SK-N-SH (cell line): ENCODE results near the gene SINHCAF. TPM values are rescaled to one million over a fixed set of nuclear protein-coding genes. Genes with fewer than 3 reads are reported as not detected.

Experiments used
- CTCF ChIA-PET: fragments of 300-600, 350-600 bp; formaldehyde crosslinking; extraction: SDS; loops from one replicate; lab custom pipeline; 2021; lab: Yijun Ruan, JAX
- POLR2A ChIA-PET: fragments of 350-600 bp; sonication (Branson Sonifier 250); formaldehyde crosslinking; extraction: SDS; loops from one replicate; lab custom pipeline; 2020; ENCODE audit warnings: antibody characterized with exemption, inconsistent platforms; lab: Yijun Ruan, JAX
- DNase-seq: peaks from one replicate; pipeline ENCODE4 v3.0.0; 2012
- H2AFZ ChIP-seq: fragments of 200-600 bp; sonication (generic); 2 replicates; pipeline ENCODE4 v1.8.1; 2016; ENCODE audit warnings: antibody characterized with exemption, mild to moderate bottlenecking, low read depth
- H3F3A ChIP-seq: fragments of 200-600 bp; sonication (generic); replicated peaks from 2 replicates; pipeline ENCODE3; 2016; ENCODE audit warnings: antibody characterized with exemption, mild to moderate bottlenecking; ENCODE audit not compliant: insufficient read depth
- H3K27ac ChIP-seq, 2 experiments: fragments of 200-500 bp in 1 of 2; fragments of 200-600 bp in 1 of 2; sonication (Bioruptor generic) in 1 of 2; sonication (generic), shearing (Covaris generic) in 1 of 2; 2 replicates each; pipeline versions ENCODE4 v1.5.1 to v1.6.1; 2014 to 2016; ENCODE audit warnings: low read depth in 2 of 2, inconsistent platforms in 1 of 2, low read length in 1 of 2, mild to moderate bottlenecking in 1 of 2, mixed read lengths in 1 of 2
- H3K27me3 ChIP-seq: fragments of 200-600 bp; sonication (generic), shearing (Covaris generic); 2 replicates; pipeline ENCODE4 v1.6.1; 2016; ENCODE audit warnings: mixed run types; ENCODE audit not compliant: insufficient read depth
- H3K36me3 ChIP-seq, 2 experiments: fragments of 200-500 bp in 1 of 2; fragments of 200-600 bp in 1 of 2; sonication (Bioruptor generic) in 1 of 2; sonication (generic) in 1 of 2; replicated peaks in 1 of 2; 2 replicates each; pipeline versions ENCODE3 to v1.5.1; 2014 to 2016; ENCODE audit warnings: low read length in 1 of 2, mild to moderate bottlenecking in 1 of 2; ENCODE audit not compliant: insufficient read depth in 2 of 2, control insufficient read depth in 1 of 2
- H3K4me1 ChIP-seq, 2 experiments: fragments of 200-500 bp in 1 of 2; fragments of 200-600 bp in 1 of 2; sonication (Bioruptor generic) in 1 of 2; sonication (generic), shearing (Covaris generic) in 1 of 2; 2 replicates each; pipeline versions ENCODE4 v1.5.1 to v1.6.1; 2014 to 2016; ENCODE audit warnings: low read depth in 1 of 2, low read length in 1 of 2, mixed run types in 1 of 2; ENCODE audit not compliant: insufficient read depth in 2 of 2, control insufficient read depth in 1 of 2
- H3K4me2 ChIP-seq: fragments of 200-600 bp; sonication (generic), shearing (Covaris generic); 2 replicates; pipeline ENCODE4 v1.6.1; 2017; ENCODE audit warnings: mixed run types
- H3K4me3 ChIP-seq, 2 experiments: fragments of 200-500 bp in 1 of 2; fragments of 200-600 bp in 1 of 2; sonication (Bioruptor generic) in 1 of 2; sonication (generic), shearing (Covaris generic) in 1 of 2; 2 replicates each; pipeline versions ENCODE4 v1.5.1 to v1.8.1; 2014 to 2016; ENCODE audit warnings: low read depth in 2 of 2, inconsistent platforms in 1 of 2, low read length in 1 of 2, mild to moderate bottlenecking in 1 of 2, mixed read lengths in 1 of 2, moderate library complexity in 1 of 2
- H3K79me2 ChIP-seq: fragments of 200-600 bp; sonication (generic); 2 replicates; pipeline ENCODE4 v1.8.1; 2017; ENCODE audit warnings: mild to moderate bottlenecking; ENCODE audit not compliant: insufficient read depth
- H3K9ac ChIP-seq: fragments of 200-600 bp; sonication (generic); 2 replicates; pipeline ENCODE4 v1.6.1; 2017; ENCODE audit warnings: mixed run types
- H3K9me2 ChIP-seq: fragments of 200-600 bp; sonication (generic); 2 replicates; pipeline ENCODE4 v1.6.1; 2017; ENCODE audit warnings: mixed run types
- H3K9me3 ChIP-seq: fragments of 200-600 bp; sonication (generic); 2 replicates; pipeline ENCODE4 v1.6.1; 2017; ENCODE audit warnings: mixed run types, mild to moderate bottlenecking, moderate library complexity
- H4K20me1 ChIP-seq: fragments of 200-600 bp; sonication (generic); 2 replicates; pipeline ENCODE4 v1.6.1; 2017; ENCODE audit warnings: mild to moderate bottlenecking, mixed run types; ENCODE audit not compliant: insufficient read depth
- CHD2 ChIP-seq: fragments of 150-350 bp; IDR thresholded peaks from 2 replicates; pipeline ENCODE4 v1.6.1; 2018; ENCODE audit warnings: low read length; ENCODE audit not compliant: partially characterized antibody
- ELF1 ChIP-seq: IDR thresholded peaks from 2 replicates; pipeline ENCODE4 v1.4.0; 2012
- EZH2phosphoT487 ChIP-seq: fragments of 200-600 bp; sonication (generic); IDR thresholded peaks from 2 replicates; pipeline ENCODE4 v1.6.1; 2017; ENCODE audit warnings: low read depth, mixed run types, mild to moderate bottlenecking, antibody characterized with exemption, moderate library complexity, borderline replicate concordance
- FOXJ3 ChIP-seq: sonication (generic); formaldehyde crosslinking; IDR thresholded peaks from 2 replicates; pipeline ENCODE4 v1.5.1; 2020; ENCODE audit warnings: mild to moderate bottlenecking, missing genetic modification reagents
- GABPA ChIP-seq: IDR thresholded peaks from 2 replicates; pipeline ENCODE4 v1.4.0; 2012; ENCODE audit warnings: low read depth, mild to moderate bottlenecking
- JUND ChIP-seq: IDR thresholded peaks from 2 replicates; pipeline ENCODE4 v1.4.0; 2012
- MEF2A ChIP-seq: IDR thresholded peaks from 2 replicates; pipeline ENCODE4 v1.4.0; 2012; ENCODE audit warnings: low read depth, borderline replicate concordance
- MXI1 ChIP-seq: IDR thresholded peaks from 2 replicates; pipeline ENCODE4 v1.6.1; 2012; ENCODE audit warnings: mild to moderate bottlenecking, low read depth, low read length, improper control_type of control experiment
- NFIC ChIP-seq: IDR thresholded peaks from 2 replicates; pipeline ENCODE4 v1.4.0; 2012; ENCODE audit warnings: borderline replicate concordance
- RAD21 ChIP-seq: IDR thresholded peaks from 2 replicates; pipeline ENCODE4 v1.6.1; 2012; ENCODE audit warnings: mild to moderate bottlenecking, low read length
- TEAD4 ChIP-seq: IDR thresholded peaks from 2 replicates; pipeline ENCODE4 v1.4.0; 2012; ENCODE audit warnings: mild to moderate bottlenecking, borderline replicate concordance; ENCODE audit not compliant: insufficient read depth
- YY1 ChIP-seq: IDR thresholded peaks from 2 replicates; pipeline ENCODE4 v1.4.0; 2012; ENCODE audit warnings: low read depth, mild to moderate bottlenecking
- WGBS: methylation state at CpG from one replicate; pipeline ENCODE4 v1.1.6; 2017; ENCODE audit warnings: low lambda C conversion rate; 5-methylcytosine and 5-hydroxymethylcytosine counted together
- polyA plus RNA-seq, 3 experiments: library from polyadenylated mRNA; depleted of rRNA; stranded (reverse); fragments of >200 nt; gene quantifications; 2 replicates each; pipeline ENCODE4 v1.2.3, GENCODE V29; 2012
- TF ChIP-seq, protein P1 (sequence below): fragments of 150-350 bp; IDR thresholded peaks from 2 replicates; pipeline ENCODE4 v1.6.1; 2017; ENCODE audit warnings: antibody characterized with exemption, low read length, low read depth, borderline replicate concordance
- TF ChIP-seq, protein P2 (sequence below): IDR thresholded peaks from 2 replicates; pipeline ENCODE4 v1.6.1; 2012; ENCODE audit warnings: mild to moderate bottlenecking, low read depth, low read length, moderate library complexity
- TF ChIP-seq, protein P3 (sequence below): fragments of 150-350 bp; IDR thresholded peaks from 2 replicates; pipeline ENCODE4 v1.6.1; 2016; ENCODE audit warnings: mild to moderate bottlenecking, low read depth, low read length
- TF ChIP-seq, protein P4 (sequence below): IDR thresholded peaks from 2 replicates; pipeline ENCODE4 v1.4.0; 2012; ENCODE audit warnings: low read depth
- TF ChIP-seq, protein P5 (sequence below): IDR thresholded peaks from 2 replicates; pipeline ENCODE4 v1.4.0; 2012; ENCODE audit warnings: low read depth, borderline replicate concordance

The SINHCAF gene
- polyA plus RNA-seq, 1 of the 3 experiments (the other 2 are of a cell fraction): 22.2 TPM

DNA sequence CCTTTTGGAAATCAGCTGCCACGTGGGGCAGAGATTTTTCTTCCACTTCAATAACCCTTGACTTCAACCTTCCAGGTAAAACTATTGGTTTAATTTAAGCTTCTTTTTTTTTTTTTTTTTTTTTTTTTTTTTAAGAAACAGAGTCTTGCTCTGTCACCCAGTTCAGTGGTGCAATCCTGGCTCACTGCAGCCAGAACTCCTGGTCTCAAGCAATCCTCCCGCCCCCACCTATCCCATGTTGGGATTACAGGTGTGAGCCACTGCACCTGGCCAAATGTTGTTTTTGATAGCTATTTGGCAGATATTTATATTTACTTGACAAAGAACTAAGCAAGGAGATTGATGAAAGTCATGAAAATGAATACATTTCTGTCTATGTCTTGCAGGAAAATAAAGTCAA is 65.1 kb downstream of the SINHCAF start:
- Histone ChIP-seq H4K20me1 (no peaks in the 10 kb centered on the region), H3K36me3 (no peaks in the 10 kb centered on the region), H3K27me3 (no peaks in the 10 kb centered on the region), H3K79me2 (no peaks in the 10 kb centered on the region), H3K4me1 (no peaks in the 10 kb centered on the region), H2AFZ (no peak overlapping the region), H3K4me2 (no peak overlapping the region), H3K27ac (no peak overlapping the region), H3K4me3 (no peak overlapping the region), H3K9me3 (no peaks in the 10 kb centered on the region), H3K9me2 (no peaks in the 10 kb centered on the region), H3F3A (peaks cover 3% of the 10 kb centered on the region), H3K9ac (no peak overlapping the region)
- TF ChIP-seq, protein P1, sequence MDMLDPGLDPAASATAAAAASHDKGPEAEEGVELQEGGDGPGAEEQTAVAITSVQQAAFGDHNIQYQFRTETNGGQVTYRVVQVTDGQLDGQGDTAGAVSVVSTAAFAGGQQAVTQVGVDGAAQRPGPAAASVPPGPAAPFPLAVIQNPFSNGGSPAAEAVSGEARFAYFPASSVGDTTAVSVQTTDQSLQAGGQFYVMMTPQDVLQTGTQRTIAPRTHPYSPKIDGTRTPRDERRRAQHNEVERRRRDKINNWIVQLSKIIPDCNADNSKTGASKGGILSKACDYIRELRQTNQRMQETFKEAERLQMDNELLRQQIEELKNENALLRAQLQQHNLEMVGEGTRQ: no peak
- TF ChIP-seq GABPA (no peak), MEF2A (no peak), YY1 (no peak), TEAD4 (no peak), FOXJ3 (CRISPR knock-in tag) (no peak), EZH2phosphoT487 (no peak), RAD21 (no peak), ELF1 (no peak), CHD2 (no peak), NFIC (no peak), JUND (no peak), MXI1 (no peak)
- TF ChIP-seq, protein P2, sequence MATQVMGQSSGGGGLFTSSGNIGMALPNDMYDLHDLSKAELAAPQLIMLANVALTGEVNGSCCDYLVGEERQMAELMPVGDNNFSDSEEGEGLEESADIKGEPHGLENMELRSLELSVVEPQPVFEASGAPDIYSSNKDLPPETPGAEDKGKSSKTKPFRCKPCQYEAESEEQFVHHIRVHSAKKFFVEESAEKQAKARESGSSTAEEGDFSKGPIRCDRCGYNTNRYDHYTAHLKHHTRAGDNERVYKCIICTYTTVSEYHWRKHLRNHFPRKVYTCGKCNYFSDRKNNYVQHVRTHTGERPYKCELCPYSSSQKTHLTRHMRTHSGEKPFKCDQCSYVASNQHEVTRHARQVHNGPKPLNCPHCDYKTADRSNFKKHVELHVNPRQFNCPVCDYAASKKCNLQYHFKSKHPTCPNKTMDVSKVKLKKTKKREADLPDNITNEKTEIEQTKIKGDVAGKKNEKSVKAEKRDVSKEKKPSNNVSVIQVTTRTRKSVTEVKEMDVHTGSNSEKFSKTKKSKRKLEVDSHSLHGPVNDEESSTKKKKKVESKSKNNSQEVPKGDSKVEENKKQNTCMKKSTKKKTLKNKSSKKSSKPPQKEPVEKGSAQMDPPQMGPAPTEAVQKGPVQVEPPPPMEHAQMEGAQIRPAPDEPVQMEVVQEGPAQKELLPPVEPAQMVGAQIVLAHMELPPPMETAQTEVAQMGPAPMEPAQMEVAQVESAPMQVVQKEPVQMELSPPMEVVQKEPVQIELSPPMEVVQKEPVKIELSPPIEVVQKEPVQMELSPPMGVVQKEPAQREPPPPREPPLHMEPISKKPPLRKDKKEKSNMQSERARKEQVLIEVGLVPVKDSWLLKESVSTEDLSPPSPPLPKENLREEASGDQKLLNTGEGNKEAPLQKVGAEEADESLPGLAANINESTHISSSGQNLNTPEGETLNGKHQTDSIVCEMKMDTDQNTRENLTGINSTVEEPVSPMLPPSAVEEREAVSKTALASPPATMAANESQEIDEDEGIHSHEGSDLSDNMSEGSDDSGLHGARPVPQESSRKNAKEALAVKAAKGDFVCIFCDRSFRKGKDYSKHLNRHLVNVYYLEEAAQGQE: no peak
- TF ChIP-seq, protein P3, sequence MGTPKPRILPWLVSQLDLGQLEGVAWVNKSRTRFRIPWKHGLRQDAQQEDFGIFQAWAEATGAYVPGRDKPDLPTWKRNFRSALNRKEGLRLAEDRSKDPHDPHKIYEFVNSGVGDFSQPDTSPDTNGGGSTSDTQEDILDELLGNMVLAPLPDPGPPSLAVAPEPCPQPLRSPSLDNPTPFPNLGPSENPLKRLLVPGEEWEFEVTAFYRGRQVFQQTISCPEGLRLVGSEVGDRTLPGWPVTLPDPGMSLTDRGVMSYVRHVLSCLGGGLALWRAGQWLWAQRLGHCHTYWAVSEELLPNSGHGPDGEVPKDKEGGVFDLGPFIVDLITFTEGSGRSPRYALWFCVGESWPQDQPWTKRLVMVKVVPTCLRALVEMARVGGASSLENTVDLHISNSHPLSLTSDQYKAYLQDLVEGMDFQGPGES: no peak
- TF ChIP-seq, protein P4, sequence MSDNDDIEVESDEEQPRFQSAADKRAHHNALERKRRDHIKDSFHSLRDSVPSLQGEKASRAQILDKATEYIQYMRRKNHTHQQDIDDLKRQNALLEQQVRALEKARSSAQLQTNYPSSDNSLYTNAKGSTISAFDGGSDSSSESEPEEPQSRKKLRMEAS: no peak
- TF ChIP-seq, protein P5, sequence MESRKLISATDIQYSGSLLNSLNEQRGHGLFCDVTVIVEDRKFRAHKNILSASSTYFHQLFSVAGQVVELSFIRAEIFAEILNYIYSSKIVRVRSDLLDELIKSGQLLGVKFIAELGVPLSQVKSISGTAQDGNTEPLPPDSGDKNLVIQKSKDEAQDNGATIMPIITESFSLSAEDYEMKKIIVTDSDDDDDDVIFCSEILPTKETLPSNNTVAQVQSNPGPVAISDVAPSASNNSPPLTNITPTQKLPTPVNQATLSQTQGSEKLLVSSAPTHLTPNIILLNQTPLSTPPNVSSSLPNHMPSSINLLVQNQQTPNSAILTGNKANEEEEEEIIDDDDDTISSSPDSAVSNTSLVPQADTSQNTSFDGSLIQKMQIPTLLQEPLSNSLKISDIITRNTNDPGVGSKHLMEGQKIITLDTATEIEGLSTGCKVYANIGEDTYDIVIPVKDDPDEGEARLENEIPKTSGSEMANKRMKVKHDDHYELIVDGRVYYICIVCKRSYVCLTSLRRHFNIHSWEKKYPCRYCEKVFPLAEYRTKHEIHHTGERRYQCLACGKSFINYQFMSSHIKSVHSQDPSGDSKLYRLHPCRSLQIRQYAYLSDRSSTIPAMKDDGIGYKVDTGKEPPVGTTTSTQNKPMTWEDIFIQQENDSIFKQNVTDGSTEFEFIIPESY: no peak
- DNase-seq: no peak
- CTCF ChIA-PET: interaction anchor here (1.4 to 11.8 kb wide), 3 partner anchors 8 to 12 kb away, joined by 3 to 100 read pairs (median 14); no protein-coding TSS in a partner anchor
- POLR2A ChIA-PET: no interaction called here
- 100% methylated on average over 2 of the region's 2 CpGs for WGBS
